Measurements from ENCODE around the gene GLIPR1L2. TPM values are rescaled to one million over a fixed set of nuclear protein-coding genes. Genes with fewer than 3 reads are reported as not detected.
A peak's percentile ranks its signal among the peaks of the same experiment; 100 is the strongest.

Gene GLIPR1L2
- total and polyA plus RNA-seq, 9 donors = 0.60 to 5.2 (median 2.0) TPM

DNA sequence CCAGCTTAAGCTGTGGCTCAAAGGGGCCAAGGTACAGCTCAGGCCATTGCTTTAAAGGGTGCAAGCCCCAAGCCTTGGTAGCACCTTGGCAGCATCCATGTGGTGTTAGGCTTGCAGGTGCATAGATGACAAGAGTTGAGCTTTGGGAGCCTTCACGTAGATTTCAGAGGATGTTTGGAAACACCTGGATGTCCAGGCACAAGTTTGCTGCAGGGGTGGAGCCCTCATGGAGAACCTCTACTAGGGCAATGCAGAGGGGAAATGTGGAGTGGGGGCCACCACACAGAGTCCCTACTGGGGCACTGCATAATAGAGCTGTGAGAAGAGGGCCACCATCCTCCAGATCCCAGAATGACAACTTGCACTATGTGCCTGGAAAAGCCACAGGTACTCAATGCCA lies 37.9 kb downstream of the GLIPR1L2 start:
- no peak overlapping the region for H3K4me3 ChIP-seq
- no peaks in the 10 kb centered on the region for H3K9me3 ChIP-seq
- intact Hi-C loops (cut with DNase I) = no loop called here
- no peaks in the 10 kb centered on the region for H3K27me3 ChIP-seq
- H3K27ac ChIP-seq = no peak overlapping the region
- DNase-seq = no peak
- H3K36me3 ChIP-seq = no peaks in the 10 kb centered on the region
- H3K4me1 ChIP-seq (ENCODE audit: insufficient read depth) = no peaks in the 10 kb centered on the region
- WGBS, 3 donors = 80 to 100% (median 85%) methylated on average over 1 of the region's 1 CpG
- TF ChIP-seq, protein P1, sequence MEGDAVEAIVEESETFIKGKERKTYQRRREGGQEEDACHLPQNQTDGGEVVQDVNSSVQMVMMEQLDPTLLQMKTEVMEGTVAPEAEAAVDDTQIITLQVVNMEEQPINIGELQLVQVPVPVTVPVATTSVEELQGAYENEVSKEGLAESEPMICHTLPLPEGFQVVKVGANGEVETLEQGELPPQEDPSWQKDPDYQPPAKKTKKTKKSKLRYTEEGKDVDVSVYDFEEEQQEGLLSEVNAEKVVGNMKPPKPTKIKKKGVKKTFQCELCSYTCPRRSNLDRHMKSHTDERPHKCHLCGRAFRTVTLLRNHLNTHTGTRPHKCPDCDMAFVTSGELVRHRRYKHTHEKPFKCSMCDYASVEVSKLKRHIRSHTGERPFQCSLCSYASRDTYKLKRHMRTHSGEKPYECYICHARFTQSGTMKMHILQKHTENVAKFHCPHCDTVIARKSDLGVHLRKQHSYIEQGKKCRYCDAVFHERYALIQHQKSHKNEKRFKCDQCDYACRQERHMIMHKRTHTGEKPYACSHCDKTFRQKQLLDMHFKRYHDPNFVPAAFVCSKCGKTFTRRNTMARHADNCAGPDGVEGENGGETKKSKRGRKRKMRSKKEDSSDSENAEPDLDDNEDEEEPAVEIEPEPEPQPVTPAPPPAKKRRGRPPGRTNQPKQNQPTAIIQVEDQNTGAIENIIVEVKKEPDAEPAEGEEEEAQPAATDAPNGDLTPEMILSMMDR (IDR thresholded peaks at IDR 0.05) = no peak
- no peak for TF ChIP-seq POLR2A (IDR thresholded peaks at IDR 0.05)
- TF ChIP-seq EP300 (IDR thresholded peaks at IDR 0.05) = no peak

DNA sequence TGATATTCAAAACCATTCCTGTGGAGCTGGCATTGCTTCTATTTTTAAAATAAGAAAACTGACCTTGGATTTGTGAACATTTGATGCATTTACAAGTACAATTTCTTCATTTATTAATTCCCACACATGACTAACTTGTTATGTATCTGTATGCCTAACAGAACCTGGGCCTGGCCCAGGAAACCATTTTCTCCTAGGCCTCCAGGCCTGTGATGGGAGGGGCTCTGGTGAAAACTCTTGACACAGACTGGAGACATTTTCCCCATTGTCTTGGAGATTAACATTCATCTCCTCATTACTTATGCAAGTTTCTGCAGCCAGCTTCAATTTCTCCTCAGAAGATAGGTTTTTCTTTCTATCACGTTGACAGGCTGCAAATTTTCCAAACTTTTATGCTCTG lies 42.0 kb downstream of the GLIPR1L2 start:
- Histone ChIP-seq H3K36me3 (no peaks in the 10 kb centered on the region), H3K4me1 (ENCODE audit: insufficient read depth) (no peaks in the 10 kb centered on the region), H3K4me3 (no peak overlapping the region), H3K27ac (no peak overlapping the region), H3K27me3 (no peaks in the 10 kb centered on the region), H3K9me3 (no peaks in the 10 kb centered on the region)
- DNase-seq = peak in 3 of 5 donors; percentile 23 to 39 (median 24)
- WGBS, 3 donors = 13 to 27% (median 16%) methylated on average over 1 of the region's 1 CpG
- intact Hi-C loops (cut with DNase I) = no loop called here
- TF ChIP-seq POLR2A (IDR thresholded peaks at IDR 0.05) = no peak
- TF ChIP-seq EP300 (IDR thresholded peaks at IDR 0.05) = no peak
- TF ChIP-seq, protein P1 (IDR thresholded peaks at IDR 0.05) = no peak

DNA sequence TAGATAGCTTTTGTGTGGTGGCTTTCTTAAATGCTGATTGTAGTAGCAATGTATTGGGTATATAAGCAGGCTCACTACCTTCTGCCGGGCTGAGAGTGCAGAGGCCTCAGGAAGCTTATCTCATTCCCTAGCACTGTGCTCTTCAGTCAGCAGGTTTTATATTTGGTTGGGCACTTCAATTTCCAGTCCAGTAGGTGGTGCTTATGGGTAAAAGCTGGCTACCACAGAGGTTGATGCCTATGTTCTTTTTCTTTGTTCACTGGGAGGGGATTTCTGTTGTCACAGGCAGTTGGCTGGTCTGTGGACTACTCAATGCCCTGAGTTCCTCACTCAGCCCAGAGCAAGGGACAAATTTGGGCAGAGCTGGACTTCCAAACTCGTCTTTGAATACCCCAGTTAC lies 46.7 kb downstream of the GLIPR1L2 start:
- Histone ChIP-seq H3K27ac (no peak overlapping the region), H3K36me3 (no peaks in the 10 kb centered on the region), H3K27me3 (no peaks in the 10 kb centered on the region), H3K4me1 (ENCODE audit: insufficient read depth) (no peaks in the 10 kb centered on the region), H3K9me3 (no peaks in the 10 kb centered on the region), H3K4me3 (no peak overlapping the region)
- whole genome bisulfite sequencing, 3 donors = 72 to 83% (median 81%) methylated on average over 2 of the region's 2 CpGs
- no peak for DNase-seq
- intact Hi-C loops (cut with DNase I) = no loop called here
- TF ChIP-seq POLR2A (IDR thresholded peaks at IDR 0.05) (no peak), EP300 (IDR thresholded peaks at IDR 0.05) (no peak)
- TF ChIP-seq, protein P1 (IDR thresholded peaks at IDR 0.05) = no peak

DNA sequence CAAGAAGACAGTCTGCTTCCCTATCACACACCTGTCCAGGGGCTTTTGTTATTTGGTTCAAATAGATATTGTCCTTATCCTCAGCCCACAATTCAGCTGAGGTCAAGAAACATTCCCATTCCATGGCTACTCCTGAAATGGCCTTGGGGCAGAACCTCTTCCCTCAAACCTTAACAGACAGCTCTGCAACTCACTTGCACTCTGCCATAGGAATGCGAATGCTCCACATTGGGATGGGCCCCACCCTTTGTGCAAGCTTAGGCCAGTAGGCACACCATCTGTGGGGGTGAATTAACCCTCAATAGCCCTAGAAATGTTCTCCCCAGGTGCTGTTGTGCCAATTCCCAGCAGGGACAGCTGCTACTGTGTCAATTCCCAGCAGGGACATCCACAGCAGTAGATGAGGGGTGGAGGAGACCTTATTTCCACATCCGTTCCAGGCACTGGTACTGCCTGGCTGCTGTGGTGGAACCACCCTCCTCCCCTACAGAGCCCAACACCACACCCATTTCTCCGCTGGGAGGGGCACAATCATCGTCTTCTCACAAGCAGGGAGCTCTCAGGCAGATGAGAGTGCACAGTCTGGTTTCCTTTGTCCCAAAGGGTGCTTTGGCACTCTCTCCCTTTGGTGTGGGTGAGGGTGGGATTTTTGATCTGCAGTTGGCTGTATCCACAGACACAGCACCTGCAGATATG lies 47.3 kb downstream of the GLIPR1L2 start:
- intact Hi-C loops (cut with DNase I) = no loop called here
- TF ChIP-seq POLR2A (IDR thresholded peaks at IDR 0.05) (no peak), EP300 (IDR thresholded peaks at IDR 0.05) (no peak)
- TF ChIP-seq, protein P1 (IDR thresholded peaks at IDR 0.05) = no peak
- DNase-seq = no peak
- Histone ChIP-seq H3K4me3 (no peak overlapping the region), H3K27ac (no peak overlapping the region), H3K9me3 (no peaks in the 10 kb centered on the region), H3K4me1 (ENCODE audit: insufficient read depth) (no peaks in the 10 kb centered on the region), H3K27me3 (no peaks in the 10 kb centered on the region), H3K36me3 (no peaks in the 10 kb centered on the region)
- 80 to 85% (median 81%) methylated on average over 4 of the region's 4 CpGs for WGBS, 3 donors

Data from ovary (tissue), 9 donors.